ENCODE results near the gene SCYL1. TPM values are rescaled to one million over a fixed set of nuclear protein-coding genes. Genes with fewer than 3 reads are reported as not detected.

SCYL1 gene
- polyA plus RNA-seq, 2 donors: 41.8 to 52.4 TPM

- WGBS, 2 donors: 72 to 73% methylated on average over 7 of the region's 7 CpGs
- peaks cover 0 to 5% of the 10 kb centered on the region in 2 donors for H3K36me3 ChIP-seq (ENCODE audit: control insufficient read depth in 2 of 2, insufficient read depth in 2 of 2, low read length in 1 of 2)
- no peaks in the 10 kb centered on the region for H3K9me3 ChIP-seq (ENCODE audit: control insufficient read depth in 2 of 2, insufficient read depth in 1 of 2, low read depth in 1 of 2, low read length in 1 of 2)
- H3K27me3 ChIP-seq (ENCODE audit: control insufficient read depth in 1 of 2, insufficient read depth in 2 of 2, low read length in 2 of 2): no peaks in the 10 kb centered on the region
- H3K4me1 ChIP-seq (ENCODE audit: control insufficient read depth in 2 of 2, insufficient read depth in 2 of 2, low read length in 1 of 2): peaks cover 0 to 11% of the 10 kb centered on the region in 2 donors
- peak overlapping the region; percentile 47 to 65 for H3K27ac ChIP-seq (ENCODE audit: low read depth in 2 of 2, low read length in 1 of 2)
- no peak overlapping the region for H3K4me3 ChIP-seq (ENCODE audit: low read depth in 1 of 2, low read length in 2 of 2)
Observed at GRCh38 chr11:65565624-65566453, 41.0 kb downstream of the SCYL1 start.

DNA sequence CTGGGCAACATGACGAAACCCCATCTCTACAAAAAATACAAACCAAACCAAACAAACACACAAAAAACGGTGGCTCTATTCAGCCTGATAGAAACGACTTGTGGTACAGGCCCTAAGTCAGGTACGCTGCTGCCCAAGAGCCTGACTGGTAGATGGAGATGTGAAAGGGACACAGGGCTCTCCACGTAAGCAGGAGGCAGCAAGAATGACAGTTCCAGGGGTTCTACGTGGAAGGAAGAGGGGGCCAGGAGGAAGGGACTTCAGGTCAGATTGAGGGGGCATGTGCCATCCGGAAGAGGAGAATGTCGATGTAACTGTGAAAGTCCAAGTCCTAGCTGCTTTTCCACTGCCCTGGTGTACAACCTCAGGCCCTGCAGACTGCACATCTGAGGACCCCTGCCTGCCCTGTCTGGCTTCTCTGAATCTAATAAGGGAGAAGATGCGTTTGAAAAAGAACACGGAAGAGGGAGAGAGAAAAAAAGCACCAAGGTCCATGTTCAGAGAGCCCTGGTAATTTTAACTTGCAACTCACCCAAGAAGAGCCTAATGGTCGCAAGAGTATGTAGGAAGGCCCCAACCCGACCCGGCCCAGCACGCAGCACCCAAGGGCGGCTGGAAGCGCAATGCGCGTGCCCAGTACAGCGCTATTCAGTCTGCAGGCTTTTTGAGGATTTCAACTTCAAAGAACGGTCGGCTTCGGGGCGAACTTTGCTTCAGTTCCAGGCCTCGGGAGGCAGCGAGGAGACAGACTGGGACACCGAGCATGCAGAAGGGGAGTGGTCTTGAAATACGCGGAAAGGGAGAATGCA lies 44.5 kb downstream of the SCYL1 start:
- H3K36me3 ChIP-seq (ENCODE audit: control insufficient read depth in 2 of 2, insufficient read depth in 2 of 2, low read length in 1 of 2): peaks cover 0 to 10% of the 10 kb centered on the region in 2 donors
- peaks cover 0 to 25% of the 10 kb centered on the region in 2 donors for H3K4me1 ChIP-seq (ENCODE audit: control insufficient read depth in 2 of 2, insufficient read depth in 2 of 2, low read length in 1 of 2)
- WGBS, 2 donors: 5% methylated on average over 28 of the region's 28 CpGs

GRCh38 chr11:65569973-65570918 lies 45.4 kb downstream of the SCYL1 start, which contains the start of gene ZNRD2:
Gene ZNRD2 (plus strand): TSS chr11:65570477. CDS start chr11:65570492, 15 bp downstream.
- no peaks in the 10 kb centered on the region for H3K27me3 ChIP-seq (ENCODE audit: control insufficient read depth in 1 of 2, insufficient read depth in 2 of 2, low read length in 2 of 2)
- 0% methylated on average over 84 to 89 of the region's 89 CpGs for WGBS, 2 donors
- peak within 1 kb of the TSS; percentile 99 to 100 for H3K27ac ChIP-seq (ENCODE audit: low read depth in 2 of 2, low read length in 1 of 2)
- H3K4me3 ChIP-seq (ENCODE audit: low read depth in 1 of 2, low read length in 2 of 2): peak within 1 kb of the TSS; percentile 88 to 89
- H3K4me1 ChIP-seq (ENCODE audit: control insufficient read depth in 2 of 2, insufficient read depth in 2 of 2, low read length in 1 of 2): peaks cover 0 to 30% of the 10 kb centered on the region in 2 donors
- H3K36me3 ChIP-seq (ENCODE audit: control insufficient read depth in 2 of 2, insufficient read depth in 2 of 2, low read length in 1 of 2): peaks cover 0 to 10% of the 10 kb centered on the region in 2 donors
- no peaks in the 10 kb centered on the region for H3K9me3 ChIP-seq (ENCODE audit: control insufficient read depth in 2 of 2, insufficient read depth in 1 of 2, low read depth in 1 of 2, low read length in 1 of 2)

More for the DNA sequence above, 44.5 kb downstream of the SCYL1 start:
- peak overlapping the region; percentile 88 to 89 for H3K4me3 ChIP-seq (ENCODE audit: low read depth in 1 of 2, low read length in 2 of 2)
- peak overlapping the region; percentile 99 to 100 for H3K27ac ChIP-seq (ENCODE audit: low read depth in 2 of 2, low read length in 1 of 2)
- no peaks in the 10 kb centered on the region for H3K9me3 ChIP-seq (ENCODE audit: control insufficient read depth in 2 of 2, insufficient read depth in 1 of 2, low read depth in 1 of 2, low read length in 1 of 2)
- H3K27me3 ChIP-seq (ENCODE audit: control insufficient read depth in 1 of 2, insufficient read depth in 2 of 2, low read length in 2 of 2): no peaks in the 10 kb centered on the region

DNA sequence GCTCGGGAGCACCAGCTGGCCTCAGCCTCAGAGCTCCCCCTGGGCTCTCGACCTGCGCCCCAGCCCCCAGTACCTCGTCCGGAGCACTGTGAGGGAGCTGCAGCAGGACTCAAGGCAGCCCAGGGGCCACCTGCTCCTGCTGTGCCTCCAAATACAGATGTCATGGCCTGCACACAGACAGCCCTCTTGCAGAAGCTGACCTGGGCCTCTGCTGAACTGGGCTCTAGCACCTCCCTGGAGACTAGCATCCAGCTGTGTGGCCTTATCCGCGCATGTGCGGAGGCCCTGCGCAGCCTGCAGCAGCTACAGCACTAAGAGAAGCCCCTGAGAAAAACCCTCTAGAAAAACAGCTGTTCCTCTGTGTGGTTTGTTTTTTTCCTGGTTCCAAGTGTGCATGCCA lies 46.5 kb downstream of the SCYL1 start:
- H3K27me3 ChIP-seq (ENCODE audit: control insufficient read depth in 1 of 2, insufficient read depth in 2 of 2, low read length in 2 of 2): no peaks in the 10 kb centered on the region
- H3K9me3 ChIP-seq (ENCODE audit: control insufficient read depth in 2 of 2, insufficient read depth in 1 of 2, low read depth in 1 of 2, low read length in 1 of 2): no peaks in the 10 kb centered on the region
- H3K4me1 ChIP-seq (ENCODE audit: control insufficient read depth in 2 of 2, insufficient read depth in 2 of 2, low read length in 1 of 2): peaks cover 0 to 33% of the 10 kb centered on the region in 2 donors
- peaks cover 0 to 10% of the 10 kb centered on the region in 2 donors for H3K36me3 ChIP-seq (ENCODE audit: control insufficient read depth in 2 of 2, insufficient read depth in 2 of 2, low read length in 1 of 2)
- peak overlapping the region in 1 of 2 donors; percentile 88 for H3K4me3 ChIP-seq (ENCODE audit: low read depth in 1 of 2, low read length in 2 of 2)
- peak overlapping the region; percentile 13 to 96 for H3K27ac ChIP-seq (ENCODE audit: low read depth in 2 of 2, low read length in 1 of 2)
- 72 to 76% methylated on average over 8 to 9 of the region's 9 CpGs for WGBS, 2 donors

GRCh38 chr11:65571940-65572339 lies 47.1 kb downstream of the SCYL1 start:
- H3K27me3 ChIP-seq (ENCODE audit: control insufficient read depth in 1 of 2, insufficient read depth in 2 of 2, low read length in 2 of 2): no peaks in the 10 kb centered on the region
- peak overlapping the region; percentile 13 to 71 for H3K4me3 ChIP-seq (ENCODE audit: low read depth in 1 of 2, low read length in 2 of 2)
- peaks cover 0 to 33% of the 10 kb centered on the region in 2 donors for H3K4me1 ChIP-seq (ENCODE audit: control insufficient read depth in 2 of 2, insufficient read depth in 2 of 2, low read length in 1 of 2)
- H3K9me3 ChIP-seq (ENCODE audit: control insufficient read depth in 2 of 2, insufficient read depth in 1 of 2, low read depth in 1 of 2, low read length in 1 of 2): no peaks in the 10 kb centered on the region
- peaks cover 0 to 10% of the 10 kb centered on the region in 2 donors for H3K36me3 ChIP-seq (ENCODE audit: control insufficient read depth in 2 of 2, insufficient read depth in 2 of 2, low read length in 1 of 2)
- peak overlapping the region; percentile 96 to 97 for H3K27ac ChIP-seq (ENCODE audit: low read depth in 2 of 2, low read length in 1 of 2)
- WGBS, 2 donors: 5% methylated on average over 11 of the region's 11 CpGs

GRCh38 chr11:65572356-65573051 lies 47.6 kb downstream of the SCYL1 start, which contains the start of gene FAM89B:
Gene FAM89B (plus strand): TSS chr11:65572538. CDS start chr11:65572670, 132 bp downstream.
- no peaks in the 10 kb centered on the region for H3K27me3 ChIP-seq (ENCODE audit: control insufficient read depth in 1 of 2, insufficient read depth in 2 of 2, low read length in 2 of 2)
- H3K36me3 ChIP-seq (ENCODE audit: control insufficient read depth in 2 of 2, insufficient read depth in 2 of 2, low read length in 1 of 2): peaks cover 0 to 10% of the 10 kb centered on the region in 2 donors
- 0 to 1% methylated on average over 63 to 86 of the region's 86 CpGs for WGBS, 2 donors
- peaks cover 0 to 38% of the 10 kb centered on the region in 2 donors for H3K4me1 ChIP-seq (ENCODE audit: control insufficient read depth in 2 of 2, insufficient read depth in 2 of 2, low read length in 1 of 2)
- H3K9me3 ChIP-seq (ENCODE audit: control insufficient read depth in 2 of 2, insufficient read depth in 1 of 2, low read depth in 1 of 2, low read length in 1 of 2): no peaks in the 10 kb centered on the region
- peak within 1 kb of the TSS; percentile 96 to 97 for H3K27ac ChIP-seq (ENCODE audit: low read depth in 2 of 2, low read length in 1 of 2)
- H3K4me3 ChIP-seq (ENCODE audit: low read depth in 1 of 2, low read length in 2 of 2): peak within 1 kb of the TSS; percentile 69 to 71

GRCh38 chr11:65573391-65574079 lies 48.7 kb downstream of the SCYL1 start:
- H3K4me1 ChIP-seq (ENCODE audit: control insufficient read depth in 2 of 2, insufficient read depth in 2 of 2, low read length in 1 of 2): peaks cover 0 to 45% of the 10 kb centered on the region in 2 donors
- no peaks in the 10 kb centered on the region for H3K9me3 ChIP-seq (ENCODE audit: control insufficient read depth in 2 of 2, insufficient read depth in 1 of 2, low read depth in 1 of 2, low read length in 1 of 2)
- WGBS, 2 donors: 15 to 20% methylated on average over 22 of the region's 22 CpGs
- H3K27ac ChIP-seq (ENCODE audit: low read depth in 2 of 2, low read length in 1 of 2): peak overlapping the region; percentile 94 to 97
- no peaks in the 10 kb centered on the region for H3K27me3 ChIP-seq (ENCODE audit: control insufficient read depth in 1 of 2, insufficient read depth in 2 of 2, low read length in 2 of 2)
- peak overlapping the region; percentile 69 to 71 for H3K4me3 ChIP-seq (ENCODE audit: low read depth in 1 of 2, low read length in 2 of 2)
- H3K36me3 ChIP-seq (ENCODE audit: control insufficient read depth in 2 of 2, insufficient read depth in 2 of 2, low read length in 1 of 2): peaks cover 0 to 8% of the 10 kb centered on the region in 2 donors

Data from esophagus (tissue), 2 donors.